SK-N-SH treated with all-trans-retinoic acid at 6 μM for 48 hours (cell line): ENCODE results near the gene MAGEB3.

Experiments used
- CSDC2 ChIP-seq: fragments of 250-450 bp; sonication (Bioruptor Pico); IDR thresholded peaks from 2 replicates; pipeline ENCODE4 v1.5.0; 2020; ENCODE audit warnings: mild to moderate bottlenecking, moderate library complexity
- GLIS3 ChIP-seq: fragments of 250-450 bp; sonication (Bioruptor Pico); IDR thresholded peaks from 2 replicates; pipeline ENCODE4 v1.5.0; 2020; ENCODE audit warnings: mild to moderate bottlenecking, moderate library complexity
- TF ChIP-seq, protein P1 (sequence below): fragments of 250-450 bp; sonication (Bioruptor Pico); IDR thresholded peaks from 2 replicates; pipeline ENCODE4 v1.5.0; 2020; ENCODE audit warnings: mild to moderate bottlenecking, moderate library complexity

DNA sequence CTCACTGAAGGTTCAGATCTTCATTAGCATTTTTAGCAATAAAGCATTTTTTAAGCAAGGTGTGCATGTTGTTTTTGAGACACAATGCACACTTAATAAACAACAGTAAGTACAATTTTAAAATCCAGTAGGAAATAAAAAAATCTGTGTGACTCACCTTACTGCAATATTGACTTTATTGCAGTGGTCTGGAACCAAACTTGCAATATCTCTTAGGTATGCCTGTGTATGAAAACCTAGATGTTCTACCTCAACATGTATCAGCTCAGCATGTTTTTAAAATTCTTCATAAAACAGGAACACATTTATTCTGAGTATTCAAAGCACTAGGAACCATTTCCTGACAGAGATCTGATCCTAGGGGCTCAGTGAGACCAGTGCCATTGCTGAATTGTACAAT lies 52.1 kb downstream of the MAGEB3 start:
- TF ChIP-seq CSDC2 (CRISPR knock-in tag) (no peak), GLIS3 (CRISPR knock-in tag) (no peak)
- TF ChIP-seq, protein P1, sequence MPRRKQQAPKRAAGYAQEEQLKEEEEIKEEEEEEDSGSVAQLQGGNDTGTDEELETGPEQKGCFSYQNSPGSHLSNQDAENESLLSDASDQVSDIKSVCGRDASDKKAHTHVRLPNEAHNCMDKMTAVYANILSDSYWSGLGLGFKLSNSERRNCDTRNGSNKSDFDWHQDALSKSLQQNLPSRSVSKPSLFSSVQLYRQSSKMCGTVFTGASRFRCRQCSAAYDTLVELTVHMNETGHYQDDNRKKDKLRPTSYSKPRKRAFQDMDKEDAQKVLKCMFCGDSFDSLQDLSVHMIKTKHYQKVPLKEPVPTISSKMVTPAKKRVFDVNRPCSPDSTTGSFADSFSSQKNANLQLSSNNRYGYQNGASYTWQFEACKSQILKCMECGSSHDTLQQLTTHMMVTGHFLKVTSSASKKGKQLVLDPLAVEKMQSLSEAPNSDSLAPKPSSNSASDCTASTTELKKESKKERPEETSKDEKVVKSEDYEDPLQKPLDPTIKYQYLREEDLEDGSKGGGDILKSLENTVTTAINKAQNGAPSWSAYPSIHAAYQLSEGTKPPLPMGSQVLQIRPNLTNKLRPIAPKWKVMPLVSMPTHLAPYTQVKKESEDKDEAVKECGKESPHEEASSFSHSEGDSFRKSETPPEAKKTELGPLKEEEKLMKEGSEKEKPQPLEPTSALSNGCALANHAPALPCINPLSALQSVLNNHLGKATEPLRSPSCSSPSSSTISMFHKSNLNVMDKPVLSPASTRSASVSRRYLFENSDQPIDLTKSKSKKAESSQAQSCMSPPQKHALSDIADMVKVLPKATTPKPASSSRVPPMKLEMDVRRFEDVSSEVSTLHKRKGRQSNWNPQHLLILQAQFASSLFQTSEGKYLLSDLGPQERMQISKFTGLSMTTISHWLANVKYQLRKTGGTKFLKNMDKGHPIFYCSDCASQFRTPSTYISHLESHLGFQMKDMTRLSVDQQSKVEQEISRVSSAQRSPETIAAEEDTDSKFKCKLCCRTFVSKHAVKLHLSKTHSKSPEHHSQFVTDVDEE (CRISPR knock-in tag), result no peak
